ENCODE data around the gene INTS1.

DNA sequence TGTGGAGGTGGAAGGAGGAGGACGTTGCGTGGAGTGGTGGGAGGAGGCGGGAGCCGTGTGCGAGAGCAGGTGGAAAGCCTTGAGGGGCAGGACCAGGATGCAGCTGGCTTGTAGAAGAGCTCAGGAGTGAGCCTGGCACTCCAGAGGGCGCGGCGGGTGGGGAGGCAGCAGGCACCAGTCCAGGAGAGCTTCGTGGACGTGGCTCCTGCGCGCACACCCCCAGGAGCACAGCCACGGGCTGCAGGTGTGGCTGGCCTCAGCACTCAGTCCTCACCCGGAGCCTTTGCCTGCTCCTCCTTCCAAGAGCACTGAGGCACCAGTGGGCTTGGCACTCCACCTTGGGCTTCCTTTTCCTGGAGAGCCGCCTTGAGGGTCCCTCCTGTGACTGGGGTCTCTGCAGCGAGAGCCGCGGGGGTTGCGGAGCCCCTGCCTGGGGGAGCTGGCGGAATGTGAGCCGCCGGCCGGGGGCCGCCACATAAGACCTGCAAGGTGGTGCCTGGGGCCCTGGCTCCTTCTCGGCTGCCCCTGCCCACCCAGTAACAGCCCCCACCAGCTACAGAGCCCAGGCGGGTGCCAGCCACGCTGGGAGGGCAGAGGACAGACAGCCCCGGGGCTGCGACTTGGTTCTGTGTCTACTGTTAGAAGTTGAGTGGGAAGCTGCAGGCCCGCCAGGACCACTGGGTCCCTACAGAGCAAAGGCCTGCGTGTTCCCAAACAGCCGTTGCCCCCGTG lies 37.4 kb upstream of the INTS1 start:
- TF ChIP-seq POLR2AphosphoS5 (IDR thresholded peaks at IDR 0.05; ENCODE audit: low read depth, low read length): no peak; the same call in 1 of the 2 replicates
- no peak for TF ChIP-seq TAF1 (IDR thresholded peaks at IDR 0.05; ENCODE audit: borderline replicate concordance, low read depth, low read length)
- TF ChIP-seq POLR2A (IDR thresholded peaks at IDR 0.05; ENCODE audit: low read depth, low read length): peak; percentile 1; the same call in 1 of the 2 replicates

Data from GM12892 (cell line).